ENCODE results near the gene FBXL17.
"Not testable (repeated sequence)": the region's sequence is repeated elsewhere in the genome, so short reads cannot be mapped to it uniquely, and the experiment has no call there.

The FBXL17 gene

DNA sequence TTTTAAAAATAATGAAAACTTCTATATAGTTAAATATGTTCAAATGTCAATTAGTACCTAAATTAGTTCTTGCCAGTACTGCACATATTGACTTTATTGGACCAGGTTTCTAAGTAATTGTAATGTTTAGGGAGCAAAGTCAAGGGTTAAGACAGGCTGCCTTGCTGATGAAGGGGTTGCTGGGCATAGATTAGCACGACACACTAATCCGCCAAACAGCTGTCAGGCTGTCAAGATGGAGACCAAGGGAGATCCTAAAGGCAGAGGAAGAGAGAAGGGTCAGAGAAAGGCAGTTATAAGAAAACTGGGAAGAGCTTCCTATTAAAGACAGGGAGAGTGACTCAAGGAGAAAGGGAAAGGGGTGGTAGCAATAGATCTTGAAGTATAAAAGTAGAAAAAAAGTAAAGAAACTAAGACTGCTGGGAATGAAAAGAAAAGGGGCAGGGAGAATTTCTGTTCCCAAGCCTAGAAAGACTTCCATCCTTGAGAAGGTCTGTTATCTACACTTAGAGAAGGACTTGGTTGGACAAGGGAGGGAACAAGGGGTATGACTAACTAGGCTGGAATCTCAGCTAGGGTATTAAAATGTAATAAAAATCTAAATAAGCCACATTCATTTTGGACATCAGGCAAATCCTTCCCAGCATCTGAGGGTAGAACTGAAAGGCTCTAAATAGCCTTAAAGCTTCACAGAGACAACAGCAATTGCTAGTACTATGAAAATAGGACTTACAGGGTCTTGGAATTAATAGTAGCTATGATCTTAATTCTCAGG is 188.7 kb downstream of the FBXL17 start:
- no peaks in the 10 kb centered on the region for H3K4me1 ChIP-seq (ENCODE audit: control insufficient read depth in 1 of 2, insufficient read depth in 2 of 2, low read length in 2 of 2)
- H3K4me3 ChIP-seq (ENCODE audit: low read depth in 1 of 2, low read length in 2 of 2) = no peak overlapping the region
- no peaks in the 10 kb centered on the region for H3K27me3 ChIP-seq (ENCODE audit: control insufficient read depth in 1 of 2, insufficient read depth in 2 of 2, low read length in 2 of 2)
- H3K27ac ChIP-seq (ENCODE audit: low read depth, low read length) = no peak overlapping the region
- no peak overlapping the region for H3K9ac ChIP-seq (ENCODE audit: low read depth in 1 of 2, low read length in 2 of 2)
- no peaks in the 10 kb centered on the region for H3K36me3 ChIP-seq (ENCODE audit: control insufficient read depth in 1 of 2, insufficient read depth in 2 of 2, low read length in 2 of 2)
- H3K9me3 ChIP-seq (ENCODE audit: control insufficient read depth in 1 of 2, low read length in 2 of 2) = no peaks in the 10 kb centered on the region

DNA sequence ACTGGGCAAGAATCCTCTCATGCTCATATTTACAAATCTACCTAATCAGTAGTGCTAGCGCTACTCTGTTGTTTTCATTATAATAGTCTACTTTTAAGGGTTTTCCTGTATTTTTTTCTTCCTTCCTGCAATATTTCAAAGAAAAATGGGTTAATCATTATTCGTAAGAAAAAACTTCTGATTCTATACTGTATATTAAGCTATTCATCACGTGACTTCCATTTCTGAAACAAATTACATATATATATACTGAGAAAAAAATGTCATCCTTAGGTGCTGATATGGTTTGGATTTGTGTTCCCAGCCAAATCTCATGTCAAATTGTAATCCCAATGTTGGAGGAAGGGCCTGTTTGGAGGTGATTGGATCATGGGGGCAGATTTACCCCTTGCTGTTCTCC is 197.0 kb downstream of the FBXL17 start:
- Histone ChIP-seq H3K27me3 (ENCODE audit: control insufficient read depth in 1 of 2, insufficient read depth in 2 of 2, low read length in 2 of 2) (no peaks in the 10 kb centered on the region), H3K9ac (ENCODE audit: low read depth in 1 of 2, low read length in 2 of 2) (no peak overlapping the region), H3K9me3 (ENCODE audit: control insufficient read depth in 1 of 2, low read length in 2 of 2) (no peaks in the 10 kb centered on the region)

DNA sequence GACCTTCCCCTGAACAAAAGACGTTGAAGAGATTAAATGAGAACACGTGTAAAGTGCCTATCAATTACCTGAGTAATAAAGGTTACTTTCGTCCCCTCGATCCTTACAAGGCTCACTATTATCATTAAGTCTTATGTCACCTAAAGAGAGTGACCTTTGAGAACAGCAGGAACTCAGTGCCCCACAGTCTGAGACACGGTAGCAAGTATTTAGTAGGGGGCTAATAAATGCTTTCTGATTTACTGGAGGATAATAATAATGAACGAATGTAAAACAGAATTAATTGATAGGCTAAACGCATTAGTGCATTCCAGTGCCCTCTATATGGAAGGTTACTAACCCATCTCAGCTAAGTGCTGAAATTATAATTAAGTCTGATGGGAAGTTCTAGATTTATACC is 199.9 kb downstream of the FBXL17 start:
- no peak overlapping the region for H3K27ac ChIP-seq (ENCODE audit: low read depth, low read length)
- no peaks in the 10 kb centered on the region for H3K36me3 ChIP-seq (ENCODE audit: control insufficient read depth in 1 of 2, insufficient read depth in 2 of 2, low read length in 2 of 2)
- H3K9ac ChIP-seq (ENCODE audit: low read depth in 1 of 2, low read length in 2 of 2) = no peak overlapping the region
- H3K4me3 ChIP-seq (ENCODE audit: low read depth in 1 of 2, low read length in 2 of 2) = no peak overlapping the region
- H3K27me3 ChIP-seq (ENCODE audit: control insufficient read depth in 1 of 2, insufficient read depth in 2 of 2, low read length in 2 of 2) = no peaks in the 10 kb centered on the region
- H3K4me1 ChIP-seq (ENCODE audit: control insufficient read depth in 1 of 2, insufficient read depth in 2 of 2, low read length in 2 of 2) = no peaks in the 10 kb centered on the region
- H3K9me3 ChIP-seq (ENCODE audit: control insufficient read depth in 1 of 2, low read length in 2 of 2) = no peaks in the 10 kb centered on the region

More for the DNA sequence above, 197.0 kb downstream of the FBXL17 start:
- Histone ChIP-seq H3K27ac (ENCODE audit: low read depth, low read length) (no peak overlapping the region), H3K36me3 (ENCODE audit: control insufficient read depth in 1 of 2, insufficient read depth in 2 of 2, low read length in 2 of 2) (no peaks in the 10 kb centered on the region), H3K4me3 (ENCODE audit: low read depth in 1 of 2, low read length in 2 of 2) (no peak overlapping the region), H3K4me1 (ENCODE audit: control insufficient read depth in 1 of 2, insufficient read depth in 2 of 2, low read length in 2 of 2) (no peaks in the 10 kb centered on the region)

DNA sequence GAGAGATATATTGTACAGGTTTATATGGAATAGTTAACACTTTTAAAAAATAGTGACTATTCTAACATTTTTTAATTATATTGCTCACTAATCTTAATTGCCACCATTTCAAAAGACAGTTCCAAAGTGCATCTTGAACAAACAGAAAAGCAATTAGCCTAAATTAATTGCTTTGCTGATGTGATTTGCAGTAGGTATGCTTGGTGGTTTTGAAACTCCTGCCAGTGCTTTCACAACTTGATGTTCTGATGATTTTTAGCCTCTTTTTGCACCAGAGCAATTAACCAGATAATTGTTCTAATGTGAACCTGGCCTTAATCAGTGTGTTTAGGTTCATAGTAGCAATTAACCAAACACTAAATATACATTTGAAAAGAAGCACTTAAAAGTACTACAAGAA is 207.6 kb downstream of the FBXL17 start:
- Histone ChIP-seq H3K4me3 (ENCODE audit: low read depth in 1 of 2, low read length in 2 of 2) (no peak overlapping the region), H3K36me3 (ENCODE audit: control insufficient read depth in 1 of 2, insufficient read depth in 2 of 2, low read length in 2 of 2) (peaks cover 0 to 3% of the 10 kb centered on the region in 2 donors), H3K9ac (ENCODE audit: low read depth in 1 of 2, low read length in 2 of 2) (no peak overlapping the region)

DNA sequence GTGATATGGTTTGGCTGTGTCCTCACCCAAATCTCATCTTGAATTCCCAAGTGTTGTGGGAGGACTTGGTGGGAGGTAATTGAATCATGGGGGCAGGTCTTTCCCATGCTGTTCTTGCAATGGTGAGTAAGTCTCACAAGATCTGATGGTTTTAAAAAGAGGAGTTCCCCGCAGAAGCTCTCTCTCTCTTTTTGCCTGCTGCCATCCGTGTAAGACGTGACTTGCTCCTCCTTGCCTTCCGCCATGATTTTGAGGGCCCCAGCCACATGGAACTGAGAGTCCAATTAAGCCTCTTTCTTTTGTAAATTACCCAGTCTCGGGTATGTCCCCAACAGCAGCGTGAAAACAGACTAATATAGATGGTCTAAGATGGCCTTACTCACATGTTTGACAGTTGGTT is 210.1 kb downstream of the FBXL17 start:
- H3K4me1 ChIP-seq (ENCODE audit: control insufficient read depth in 1 of 2, insufficient read depth in 2 of 2, low read length in 2 of 2) = peaks cover 5 to 11% of the 10 kb centered on the region in 2 donors
- no peaks in the 10 kb centered on the region for H3K27me3 ChIP-seq (ENCODE audit: control insufficient read depth in 1 of 2, insufficient read depth in 2 of 2, low read length in 2 of 2)
- peaks cover 0 to 3% of the 10 kb centered on the region in 2 donors for H3K36me3 ChIP-seq (ENCODE audit: control insufficient read depth in 1 of 2, insufficient read depth in 2 of 2, low read length in 2 of 2)
- H3K9ac ChIP-seq (ENCODE audit: low read depth in 1 of 2, low read length in 2 of 2) = no peak overlapping the region
- H3K4me3 ChIP-seq (ENCODE audit: low read depth in 1 of 2, low read length in 2 of 2) = no peak overlapping the region
- H3K9me3 ChIP-seq (ENCODE audit: control insufficient read depth in 1 of 2, low read length in 2 of 2) = no peaks in the 10 kb centered on the region
- no peak overlapping the region for H3K27ac ChIP-seq (ENCODE audit: low read depth, low read length)

More for the DNA sequence above, 207.6 kb downstream of the FBXL17 start:
- no peaks in the 10 kb centered on the region for H3K9me3 ChIP-seq (ENCODE audit: control insufficient read depth in 1 of 2, low read length in 2 of 2)
- H3K27me3 ChIP-seq (ENCODE audit: control insufficient read depth in 1 of 2, insufficient read depth in 2 of 2, low read length in 2 of 2) = no peaks in the 10 kb centered on the region
- no peak overlapping the region for H3K27ac ChIP-seq (ENCODE audit: low read depth, low read length)
- H3K4me1 ChIP-seq (ENCODE audit: control insufficient read depth in 1 of 2, insufficient read depth in 2 of 2, low read length in 2 of 2) = peaks cover 5 to 11% of the 10 kb centered on the region in 2 donors

DNA sequence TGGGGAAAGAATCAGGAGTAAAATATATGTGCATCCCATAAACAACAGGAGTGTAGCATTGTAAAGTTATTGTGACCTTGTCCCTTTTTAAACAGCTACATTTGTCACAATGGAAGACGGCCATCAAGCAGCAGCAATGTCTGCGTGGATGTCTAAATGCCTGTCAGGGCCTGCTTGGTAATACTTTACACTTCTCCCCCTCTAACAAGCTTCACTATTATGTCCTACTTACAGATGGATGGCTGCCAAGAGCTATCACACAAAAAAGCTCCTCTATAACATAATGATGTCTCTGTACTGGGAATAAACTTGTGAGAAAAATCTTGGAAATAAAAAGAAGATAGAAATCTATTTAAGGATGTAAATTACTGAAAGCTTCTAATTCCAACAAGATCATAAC is 213.0 kb downstream of the FBXL17 start:
- peaks cover 0 to 3% of the 10 kb centered on the region in 2 donors for H3K36me3 ChIP-seq (ENCODE audit: control insufficient read depth in 1 of 2, insufficient read depth in 2 of 2, low read length in 2 of 2)
- H3K27me3 ChIP-seq (ENCODE audit: control insufficient read depth in 1 of 2, insufficient read depth in 2 of 2, low read length in 2 of 2) = no peaks in the 10 kb centered on the region
- H3K9me3 ChIP-seq (ENCODE audit: control insufficient read depth in 1 of 2, low read length in 2 of 2) = no peaks in the 10 kb centered on the region
- no peak overlapping the region for H3K27ac ChIP-seq (ENCODE audit: low read depth, low read length)
- H3K4me3 ChIP-seq (ENCODE audit: low read depth in 1 of 2, low read length in 2 of 2) = no peak overlapping the region
- no peak overlapping the region for H3K9ac ChIP-seq (ENCODE audit: low read depth in 1 of 2, low read length in 2 of 2)
- H3K4me1 ChIP-seq (ENCODE audit: control insufficient read depth in 1 of 2, insufficient read depth in 2 of 2, low read length in 2 of 2) = peaks cover 0 to 7% of the 10 kb centered on the region in 2 donors

DNA sequence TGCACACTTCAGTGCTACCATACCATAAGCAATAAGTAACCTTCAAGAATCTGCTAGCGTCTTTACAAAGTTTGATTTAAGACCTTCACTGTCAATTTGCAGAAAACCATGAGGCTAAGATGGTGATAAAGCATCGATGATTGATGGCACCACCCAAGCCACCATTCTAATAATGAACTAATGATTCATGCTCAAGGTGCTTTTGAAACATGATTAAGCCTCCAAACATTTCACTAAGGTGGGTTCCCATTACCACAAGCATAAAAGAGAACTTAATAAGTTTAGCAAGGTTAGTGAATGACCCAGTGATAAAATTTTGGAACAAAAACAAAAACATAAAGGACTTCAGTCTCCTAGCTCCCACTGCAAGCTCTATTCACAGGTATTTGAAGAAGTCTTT is 214.7 kb downstream of the FBXL17 start:
- Histone ChIP-seq H3K4me3 (ENCODE audit: low read depth in 1 of 2, low read length in 2 of 2) (no peak overlapping the region), H3K27ac (ENCODE audit: low read depth, low read length) (no peak overlapping the region), H3K9ac (ENCODE audit: low read depth in 1 of 2, low read length in 2 of 2) (no peak overlapping the region), H3K27me3 (ENCODE audit: control insufficient read depth in 1 of 2, insufficient read depth in 2 of 2, low read length in 2 of 2) (no peaks in the 10 kb centered on the region), H3K4me1 (ENCODE audit: control insufficient read depth in 1 of 2, insufficient read depth in 2 of 2, low read length in 2 of 2) (peaks cover 0 to 7% of the 10 kb centered on the region in 2 donors), H3K9me3 (ENCODE audit: control insufficient read depth in 1 of 2, low read length in 2 of 2) (no peaks in the 10 kb centered on the region), H3K36me3 (ENCODE audit: control insufficient read depth in 1 of 2, insufficient read depth in 2 of 2, low read length in 2 of 2) (peaks cover 0 to 3% of the 10 kb centered on the region in 2 donors)

DNA sequence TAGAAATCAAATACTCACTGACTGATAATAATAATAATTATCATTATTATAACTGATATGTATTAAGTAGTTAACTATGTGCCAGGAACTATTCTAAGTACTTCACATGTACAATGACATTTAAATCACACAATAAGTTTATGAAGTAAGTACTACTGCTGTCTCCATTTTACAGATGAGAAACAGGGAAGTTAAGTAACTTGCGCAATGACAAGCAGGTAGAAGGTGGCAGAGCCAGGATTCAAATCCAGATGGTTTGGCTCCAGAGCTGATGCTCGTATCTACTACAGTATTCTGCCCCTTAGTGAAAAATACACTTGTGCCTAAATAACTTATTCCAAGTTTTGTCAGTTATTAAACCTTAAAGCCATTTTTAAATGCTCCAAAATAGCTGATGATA is 217.3 kb downstream of the FBXL17 start:
- Histone ChIP-seq H3K27ac (ENCODE audit: low read depth, low read length) (no peak overlapping the region), H3K9ac (ENCODE audit: low read depth in 1 of 2, low read length in 2 of 2) (no peak overlapping the region), H3K36me3 (ENCODE audit: control insufficient read depth in 1 of 2, insufficient read depth in 2 of 2, low read length in 2 of 2) (no peaks in the 10 kb centered on the region), H3K4me1 (ENCODE audit: control insufficient read depth in 1 of 2, insufficient read depth in 2 of 2, low read length in 2 of 2) (peaks cover 0 to 7% of the 10 kb centered on the region in 2 donors), H3K27me3 (ENCODE audit: control insufficient read depth in 1 of 2, insufficient read depth in 2 of 2, low read length in 2 of 2) (no peaks in the 10 kb centered on the region), H3K4me3 (ENCODE audit: low read depth in 1 of 2, low read length in 2 of 2) (no peak overlapping the region), H3K9me3 (ENCODE audit: control insufficient read depth in 1 of 2, low read length in 2 of 2) (no peaks in the 10 kb centered on the region)

DNA sequence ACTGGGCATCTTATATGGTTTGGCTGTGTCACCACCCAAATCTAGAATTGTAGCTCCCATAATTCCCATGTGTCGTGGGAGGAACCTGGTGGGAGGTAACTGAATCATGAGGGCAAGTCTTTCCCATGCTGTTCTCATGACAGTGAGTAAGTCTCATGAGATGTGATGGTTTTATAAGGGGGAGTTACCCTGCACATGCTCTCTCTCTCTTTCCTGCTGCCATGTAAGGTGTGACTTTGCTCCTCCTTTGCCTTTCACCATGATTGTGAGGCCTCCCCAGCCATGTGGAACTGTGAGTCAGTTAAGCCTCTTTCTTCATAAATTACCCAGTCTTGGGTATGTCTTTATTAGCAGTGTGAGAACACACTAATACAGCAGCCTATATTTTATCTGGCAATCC is 229.0 kb downstream of the FBXL17 start:
- H3K4me1 ChIP-seq (ENCODE audit: control insufficient read depth in 1 of 2, insufficient read depth in 2 of 2, low read length in 2 of 2); H3K27me3 ChIP-seq (ENCODE audit: control insufficient read depth in 1 of 2, insufficient read depth in 2 of 2, low read length in 2 of 2); H3K4me3 ChIP-seq (ENCODE audit: low read depth in 1 of 2, low read length in 2 of 2); H3K36me3 ChIP-seq (ENCODE audit: control insufficient read depth in 1 of 2, insufficient read depth in 2 of 2, low read length in 2 of 2); H3K9ac ChIP-seq (ENCODE audit: low read depth in 1 of 2, low read length in 2 of 2); H3K9me3 ChIP-seq (ENCODE audit: control insufficient read depth in 1 of 2, low read length in 2 of 2); H3K27ac ChIP-seq (ENCODE audit: low read depth, low read length): not testable (repeated sequence)

DNA sequence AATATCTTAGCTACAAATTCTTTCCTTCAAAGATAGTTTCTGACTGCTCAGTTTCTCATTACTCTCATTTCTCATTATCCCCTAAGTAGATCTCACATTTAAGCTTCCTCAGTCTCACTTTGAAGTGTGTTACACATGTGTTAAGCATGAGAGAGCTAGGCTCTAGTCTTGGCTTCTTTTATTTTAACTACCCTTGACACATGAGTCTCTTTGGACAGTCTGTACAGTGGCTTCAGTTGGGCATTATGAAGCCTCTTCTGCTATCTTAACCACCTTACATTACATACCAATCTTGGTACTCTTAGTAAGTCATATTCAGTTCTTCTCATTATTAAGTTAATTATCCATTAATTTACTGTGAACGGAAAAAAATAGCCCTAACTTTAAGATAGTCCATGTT is 232.5 kb downstream of the FBXL17 start:
- Histone ChIP-seq H3K36me3 (ENCODE audit: control insufficient read depth in 1 of 2, insufficient read depth in 2 of 2, low read length in 2 of 2) (no peaks in the 10 kb centered on the region), H3K4me1 (ENCODE audit: control insufficient read depth in 1 of 2, insufficient read depth in 2 of 2, low read length in 2 of 2) (no peaks in the 10 kb centered on the region), H3K9ac (ENCODE audit: low read depth in 1 of 2, low read length in 2 of 2) (no peak overlapping the region), H3K9me3 (ENCODE audit: control insufficient read depth in 1 of 2, low read length in 2 of 2) (no peaks in the 10 kb centered on the region), H3K27ac (ENCODE audit: low read depth, low read length) (no peak overlapping the region), H3K27me3 (ENCODE audit: control insufficient read depth in 1 of 2, insufficient read depth in 2 of 2, low read length in 2 of 2) (no peaks in the 10 kb centered on the region), H3K4me3 (ENCODE audit: low read depth in 1 of 2, low read length in 2 of 2) (no peak overlapping the region)

All from duodenal mucosa (tissue), 2 donors.